ENCODE results near the gene ACP4.
"Not testable (repeated sequence)": the region's sequence is repeated elsewhere in the genome, so short reads cannot be mapped to it uniquely, and the experiment has no call there.

Gene ACP4

DNA sequence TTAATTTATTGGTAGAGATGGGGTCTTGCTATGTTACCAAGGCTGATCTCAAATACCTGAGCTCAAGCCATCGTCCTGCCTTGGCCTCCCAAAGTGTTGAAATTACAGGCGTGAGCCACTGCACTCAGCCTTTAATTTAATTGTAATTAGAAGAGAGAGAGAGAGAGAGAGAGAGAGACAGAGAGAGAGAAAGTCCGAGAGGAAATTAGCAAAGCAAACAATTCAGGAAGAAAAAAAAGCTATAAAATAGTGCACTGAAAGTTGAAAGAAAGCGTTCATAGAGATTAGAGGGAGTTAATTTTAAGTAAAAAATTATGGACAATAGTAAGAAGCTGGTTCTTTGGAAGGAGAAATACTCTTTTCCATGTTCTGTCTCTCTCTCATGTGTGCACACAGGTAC lies 13.0 kb upstream of the ACP4 start:
- DNase-seq = no peak

DNA sequence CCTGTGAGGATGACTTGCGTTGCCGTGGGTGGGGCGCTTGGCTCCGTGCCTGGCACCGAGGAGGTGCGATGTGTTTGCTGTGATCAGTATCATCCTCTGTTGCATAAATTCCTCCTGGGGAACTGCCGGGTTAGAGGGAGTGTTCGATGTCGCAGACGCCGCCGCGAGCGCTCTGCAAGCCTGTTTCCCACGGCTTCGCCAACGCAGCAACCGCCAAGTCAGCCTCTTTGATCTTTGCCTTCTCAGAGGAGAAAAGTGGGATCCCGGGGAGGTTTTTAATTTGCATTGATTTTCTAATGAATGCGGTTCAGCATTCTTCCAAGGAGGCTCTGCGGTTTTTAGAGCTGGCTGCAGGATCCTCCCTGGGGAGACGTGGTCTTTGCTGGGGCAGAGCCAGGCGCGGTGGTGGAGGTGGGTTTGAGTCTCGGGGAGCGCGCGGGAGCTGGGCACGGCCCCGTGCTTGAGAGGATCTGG lies 12.3 kb upstream of the ACP4 start:
- DNase-seq = peak; percentile 39

DNA sequence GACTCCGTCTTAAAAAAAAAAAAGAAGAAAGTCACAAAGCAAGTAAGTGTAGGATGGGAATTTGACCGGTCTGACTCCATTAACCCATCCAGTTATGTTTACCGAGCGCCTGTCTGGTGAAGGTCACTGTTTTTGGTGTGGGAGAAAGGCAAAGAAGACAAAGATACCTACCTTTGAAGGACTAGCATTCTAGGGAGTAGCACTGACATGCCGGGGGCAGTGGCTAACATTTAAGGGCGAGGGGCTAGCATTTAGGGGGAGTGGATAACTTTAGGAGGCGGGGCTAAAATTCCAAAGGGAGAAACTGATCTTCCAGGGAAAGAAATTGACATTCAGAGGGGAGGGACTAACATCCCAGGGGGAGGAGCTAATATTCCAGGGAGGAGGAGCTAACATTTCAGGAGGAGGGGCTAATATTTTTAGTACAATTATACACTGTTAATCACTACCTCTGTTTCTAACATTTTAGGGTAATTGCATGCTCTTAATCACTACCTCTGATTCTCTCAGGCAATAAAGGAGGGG lies 11.2 kb upstream of the ACP4 start:
- DNase-seq = no peak

DNA sequence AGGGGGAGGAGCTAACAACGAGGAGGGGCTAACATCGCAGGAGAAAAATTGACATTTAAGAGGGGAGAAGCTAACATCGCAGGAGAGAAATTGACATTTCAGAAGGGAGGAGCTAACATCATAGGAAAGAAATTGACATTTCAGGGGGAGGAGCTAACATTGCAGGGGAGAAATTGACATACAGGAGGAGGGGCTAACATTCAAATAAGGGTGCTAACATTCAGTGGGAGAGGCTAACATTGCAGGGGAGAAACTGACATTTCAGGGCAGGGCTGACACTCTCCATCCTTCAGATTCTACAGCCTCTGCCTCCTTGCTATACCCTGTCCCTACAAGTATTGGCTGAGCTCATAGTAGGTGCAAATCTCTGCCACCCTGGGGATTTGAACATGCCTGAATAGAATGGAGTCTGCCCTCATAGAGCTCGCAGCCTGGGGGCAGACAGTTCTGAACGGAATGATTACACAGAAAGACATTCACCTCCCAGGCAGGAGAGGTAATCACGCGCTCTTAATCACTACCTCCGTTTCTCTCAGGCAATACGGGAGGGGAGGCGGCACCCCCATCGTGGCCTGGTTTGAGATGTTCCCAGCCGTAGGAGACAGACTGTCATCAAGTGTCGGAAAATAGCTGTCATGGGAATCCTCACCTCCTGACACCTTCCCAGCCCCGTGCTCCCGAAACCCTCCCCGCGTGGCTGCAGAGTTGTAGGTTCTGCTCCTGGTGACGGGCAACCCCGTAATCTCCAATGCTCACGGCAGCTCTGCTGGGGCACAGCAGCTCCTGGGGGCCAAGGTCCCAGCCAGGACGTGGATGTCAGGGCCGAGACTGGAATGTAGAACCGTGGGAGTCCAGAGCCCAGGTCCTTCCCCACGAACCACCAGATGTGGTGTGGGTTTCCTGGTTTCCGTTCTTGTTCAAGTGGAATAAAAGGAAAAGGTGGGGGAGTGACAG lies 10.4 kb upstream of the ACP4 start:
- DNase-seq = no peak

DNA sequence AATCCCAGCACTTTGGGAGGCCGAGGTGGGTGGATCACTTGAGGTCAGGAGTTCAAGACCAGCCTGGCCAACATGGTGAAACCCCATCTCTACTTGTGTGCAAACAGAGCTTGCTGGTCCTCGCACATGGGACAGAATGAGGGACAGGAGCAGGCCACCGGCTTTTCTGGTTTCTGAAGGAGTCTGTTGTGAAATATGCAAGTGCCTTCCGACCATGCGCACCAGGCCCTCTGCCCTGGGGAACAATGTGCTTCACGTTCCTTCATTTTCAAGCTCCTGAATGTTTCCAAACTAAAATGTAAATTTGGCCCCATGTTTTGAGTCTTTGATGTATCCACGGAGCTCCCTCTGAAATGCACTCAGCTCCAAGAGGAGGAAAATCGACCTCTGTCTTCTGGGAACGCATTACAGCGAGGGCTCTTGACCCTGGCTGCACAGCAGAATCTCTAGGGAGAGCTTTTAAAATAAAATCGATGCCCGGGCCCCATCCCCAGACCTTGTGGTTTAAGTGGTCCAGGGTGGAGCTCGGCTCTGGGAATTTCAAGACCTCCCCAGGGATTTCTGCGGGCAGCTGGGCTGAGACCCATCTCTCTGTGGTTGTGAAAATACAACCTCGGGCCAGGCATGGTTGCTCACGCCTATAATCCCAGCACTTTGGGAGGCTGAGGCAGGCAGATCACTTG lies 9.3 kb upstream of the ACP4 start:
- no peak for DNase-seq

DNA sequence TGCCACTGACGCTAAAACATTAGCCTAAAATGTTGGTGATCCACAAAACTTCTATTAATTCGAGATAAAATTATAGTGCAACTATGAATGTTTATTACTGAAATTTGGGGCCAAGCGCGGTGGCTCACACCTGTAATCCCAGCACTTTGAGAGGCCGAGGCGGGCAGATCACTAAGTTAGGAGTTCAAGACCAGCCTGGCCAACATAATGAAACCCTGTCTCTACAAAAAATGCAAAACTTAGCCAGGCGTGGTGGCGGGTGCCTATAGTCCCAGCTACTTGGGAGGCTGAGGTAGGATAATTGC lies 6.4 kb upstream of the ACP4 start:
- DNase-seq = not testable (repeated sequence)

DNA sequence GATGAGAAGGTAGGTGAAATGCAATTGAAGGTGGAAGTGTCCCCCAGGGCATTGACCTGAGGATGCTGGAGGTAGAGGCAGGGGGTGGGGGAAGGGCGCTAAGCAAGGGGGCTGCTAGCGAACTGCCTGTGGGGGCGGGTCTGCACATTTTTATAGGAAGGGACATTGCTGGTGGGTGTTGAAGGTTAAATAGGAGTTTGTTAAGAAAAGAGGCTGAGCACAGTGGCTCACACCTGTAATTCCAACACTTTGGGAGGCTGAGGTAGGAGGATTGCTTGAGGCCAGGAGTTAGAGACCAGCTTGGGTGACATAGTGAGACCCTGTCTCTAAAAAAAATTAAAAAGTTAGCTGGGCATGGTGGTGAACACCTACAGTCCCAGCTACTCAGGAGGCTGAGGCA lies 5.5 kb upstream of the ACP4 start:
- DNase-seq = no peak

DNA sequence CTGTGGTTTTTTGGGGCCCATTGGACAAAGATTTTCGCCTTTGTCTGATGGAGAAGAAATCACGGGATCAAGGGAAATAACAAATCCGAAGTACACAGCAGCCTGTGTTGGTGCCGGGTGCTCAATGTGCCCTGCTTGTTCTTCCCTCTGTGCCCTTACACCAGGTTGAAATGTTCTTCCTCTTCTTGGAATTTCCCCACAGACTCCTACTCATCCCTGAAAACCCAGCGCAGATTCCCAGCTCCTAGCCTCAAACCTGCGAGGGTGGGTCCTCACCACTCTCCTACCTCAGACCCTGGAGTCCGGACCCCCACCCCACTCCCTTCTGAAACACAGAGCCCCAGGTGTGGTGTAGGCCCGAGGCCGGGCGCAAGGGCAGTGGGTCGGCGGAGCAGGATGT lies 4.9 kb upstream of the ACP4 start:
- DNase-seq = no peak

DNA sequence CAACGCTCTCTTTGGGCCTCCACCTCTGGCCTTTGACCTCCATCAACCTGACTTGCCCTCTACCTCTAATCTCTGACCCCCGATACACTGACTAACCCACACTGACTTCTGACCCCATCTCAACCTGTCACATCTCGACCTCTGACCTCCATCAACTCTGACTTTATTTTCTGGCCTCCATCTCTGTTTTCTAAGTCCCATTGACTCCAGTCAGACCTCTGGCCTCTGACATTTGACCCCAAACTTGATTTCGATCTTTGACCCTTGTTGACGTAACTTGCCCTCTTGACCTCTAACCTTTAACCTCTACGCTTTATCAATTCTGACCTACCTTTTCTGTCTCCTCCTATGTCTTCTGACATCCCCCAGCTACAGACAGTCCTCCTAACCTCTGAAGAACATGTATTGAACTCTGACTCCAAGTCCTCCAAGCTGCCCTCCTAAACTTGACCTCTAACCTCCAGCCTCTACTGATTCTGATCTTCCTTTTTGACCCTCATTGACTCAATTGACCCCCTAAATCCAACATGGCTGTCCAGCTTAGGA lies 780 bp downstream of the ACP4 start:
- no peak for DNase-seq

DNA sequence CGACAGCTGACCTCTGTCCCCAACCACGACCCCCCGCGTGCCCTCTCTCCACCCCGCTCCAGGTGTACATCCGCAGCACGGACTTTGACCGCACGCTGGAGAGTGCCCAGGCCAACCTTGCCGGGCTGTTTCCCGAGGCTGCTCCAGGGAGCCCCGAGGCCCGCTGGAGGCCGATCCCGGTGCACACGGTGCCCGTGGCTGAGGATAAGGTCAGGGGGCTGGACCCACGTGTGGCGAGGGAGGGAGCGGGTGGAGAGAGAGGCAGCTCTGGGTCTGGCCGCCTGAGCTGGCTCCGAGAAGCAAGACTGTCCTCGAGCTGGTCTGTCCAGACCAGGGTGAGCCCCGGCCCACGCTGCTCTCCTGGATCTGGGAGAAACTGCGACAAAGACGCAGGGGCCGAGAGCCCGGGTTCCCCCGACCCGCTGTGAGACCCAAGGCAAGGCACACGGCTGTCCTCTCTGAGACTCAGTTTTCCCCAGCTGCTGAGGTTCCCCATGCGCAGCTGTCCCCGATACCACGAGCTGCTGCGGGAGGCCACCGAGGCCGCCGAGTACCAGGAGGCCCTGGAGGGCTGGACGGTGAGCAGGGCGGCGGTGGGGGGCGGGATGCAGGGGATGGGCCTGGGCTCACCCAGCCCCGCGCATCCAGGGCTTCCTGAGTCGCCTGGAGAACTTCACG lies 1.5 kb downstream of the ACP4 start:
- no peak for DNase-seq

DNA sequence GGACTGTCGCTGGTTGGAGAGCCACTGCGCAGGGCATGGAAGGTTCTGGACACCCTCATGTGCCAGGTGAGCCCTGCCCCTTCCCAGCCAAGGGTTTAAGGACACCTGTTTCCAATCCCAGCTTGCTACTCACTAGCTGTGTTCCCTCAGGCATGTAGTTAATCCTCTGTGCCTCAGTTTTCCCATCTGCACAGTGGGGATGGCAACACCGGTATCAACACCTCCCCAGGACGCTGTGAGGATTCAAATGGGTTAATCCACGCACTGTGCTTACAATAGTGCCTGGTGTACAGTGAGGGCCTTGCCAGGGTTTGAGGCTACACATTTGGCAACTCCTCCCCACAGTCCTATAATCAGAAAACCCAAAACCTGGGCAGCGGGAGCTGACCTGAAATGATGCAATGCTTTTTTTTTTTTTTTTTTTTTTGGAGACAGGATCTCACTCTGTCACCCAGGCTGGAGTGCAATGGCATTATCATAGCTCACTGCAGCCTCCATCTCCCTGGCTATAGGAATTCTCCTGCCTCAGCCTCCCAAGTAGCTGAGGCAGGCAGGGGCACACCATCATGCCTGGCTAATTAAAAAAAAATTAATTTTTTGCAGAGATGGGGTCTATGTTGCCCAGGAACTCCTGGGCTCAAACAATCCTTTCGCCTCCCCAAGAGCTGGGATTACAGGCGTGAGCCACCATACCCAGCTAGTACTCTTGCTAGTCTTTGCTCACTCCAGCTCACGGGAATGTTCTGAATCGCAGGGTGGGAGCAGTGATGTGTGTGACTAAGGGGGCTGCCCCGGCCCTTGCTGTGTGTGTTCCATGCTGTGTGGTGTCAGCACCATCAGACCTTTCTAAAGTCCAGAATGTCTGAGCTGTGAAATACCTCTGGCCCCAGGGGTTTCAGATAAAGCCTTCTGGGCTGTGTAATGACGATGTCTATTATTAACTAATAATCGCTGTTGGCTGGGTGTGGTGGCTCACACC lies 2.3 kb downstream of the ACP4 start:
- DNase-seq = no peak

DNA sequence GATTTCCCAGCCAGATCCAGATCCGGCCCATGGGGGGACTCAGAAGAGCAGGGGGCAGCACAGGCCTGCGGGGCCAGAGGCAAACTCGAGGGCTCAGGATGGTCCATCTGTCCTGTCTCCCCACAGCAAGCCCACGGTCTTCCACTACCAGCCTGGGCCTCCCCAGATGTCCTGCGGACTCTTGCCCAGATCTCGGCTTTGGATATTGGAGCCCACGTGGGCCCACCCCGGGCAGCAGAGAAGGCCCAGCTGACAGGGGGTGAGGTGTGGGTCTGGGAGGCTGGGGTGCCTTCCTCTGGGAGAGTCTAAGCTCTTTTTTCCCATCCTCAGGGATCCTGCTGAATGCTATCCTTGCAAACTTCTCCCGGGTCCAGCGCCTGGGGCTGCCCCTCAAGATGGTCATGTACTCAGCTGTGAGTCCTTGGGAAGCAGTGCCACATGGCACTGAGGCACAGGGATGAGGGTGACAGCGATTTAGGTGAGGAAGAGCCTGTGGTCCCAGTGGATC lies 3.4 kb downstream of the ACP4 start:
- no peak for DNase-seq

DNA sequence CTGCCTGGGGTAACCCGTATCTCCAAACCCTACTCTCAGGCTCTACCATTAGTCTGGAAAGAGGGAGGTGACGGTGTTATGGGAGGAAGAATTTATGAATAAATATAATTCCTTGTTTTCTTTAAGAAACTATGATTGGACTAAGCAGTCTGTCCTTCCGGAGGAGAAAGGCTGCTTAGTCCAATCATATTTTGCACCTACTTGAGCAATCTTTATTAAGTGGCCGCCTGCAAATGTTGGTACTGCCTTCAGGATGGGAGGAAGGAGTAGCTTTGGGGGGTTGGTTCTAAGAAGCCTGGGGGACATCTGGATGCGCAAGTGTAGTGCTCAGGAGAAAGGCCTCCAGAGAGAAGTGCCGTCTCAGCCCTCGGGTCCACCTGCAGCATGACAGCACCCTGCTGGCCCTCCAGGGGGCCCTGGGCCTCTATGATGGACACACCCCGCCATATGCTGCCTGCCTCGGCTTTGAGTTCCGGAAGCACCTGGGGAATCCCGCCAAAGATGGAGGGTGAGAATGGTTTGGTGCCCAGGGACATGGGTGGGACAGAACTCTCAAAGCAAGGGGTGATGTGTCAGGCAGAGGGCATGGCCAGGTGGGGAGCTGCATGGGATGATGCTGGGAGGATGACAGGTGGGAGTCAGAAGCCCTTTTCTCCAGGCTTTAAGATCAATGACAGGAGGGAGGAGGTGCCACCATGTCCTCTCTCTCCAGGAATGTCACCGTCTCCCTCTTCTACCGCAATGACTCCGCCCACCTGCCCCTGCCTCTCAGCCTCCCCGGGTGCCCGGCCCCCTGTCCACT lies 4.1 kb downstream of the ACP4 start:
- DNase-seq = peak; percentile 33

DNA sequence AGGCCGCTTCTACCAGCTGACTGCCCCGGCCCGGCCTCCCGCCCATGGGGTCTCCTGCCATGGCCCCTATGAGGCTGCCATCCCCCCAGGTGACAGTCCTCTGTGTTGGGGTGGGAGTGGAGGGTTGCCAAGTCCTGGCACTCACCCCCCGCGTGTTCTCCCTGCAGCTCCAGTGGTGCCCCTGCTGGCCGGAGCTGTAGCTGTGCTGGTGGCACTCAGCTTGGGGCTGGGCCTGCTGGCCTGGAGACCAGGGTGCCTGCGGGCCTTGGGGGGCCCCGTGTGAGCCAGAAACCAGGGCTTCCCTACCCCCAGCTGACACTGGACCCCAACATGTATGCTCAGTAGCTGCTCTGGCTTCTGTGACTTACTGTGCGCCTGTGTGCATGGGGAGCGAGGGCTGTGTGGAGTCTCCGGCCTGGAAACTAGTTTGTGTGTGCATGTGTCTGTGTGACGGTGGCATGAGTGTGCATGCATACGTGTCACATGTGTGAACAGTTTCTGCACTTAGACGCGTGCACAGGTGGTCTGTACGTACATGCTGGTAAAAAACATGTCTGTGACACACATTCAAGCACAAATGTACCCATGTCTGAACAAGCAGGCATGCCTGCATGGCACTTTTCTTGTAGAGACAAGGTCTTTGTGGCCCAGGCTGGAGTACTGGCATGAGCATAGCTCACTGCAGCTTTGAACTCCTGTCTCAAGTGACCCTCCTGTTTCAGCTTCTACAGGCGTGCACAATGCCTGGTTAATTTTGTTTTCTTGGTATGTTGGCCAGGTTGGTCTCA lies 4.9 kb downstream of the ACP4 start:
- no peak for DNase-seq

DNA sequence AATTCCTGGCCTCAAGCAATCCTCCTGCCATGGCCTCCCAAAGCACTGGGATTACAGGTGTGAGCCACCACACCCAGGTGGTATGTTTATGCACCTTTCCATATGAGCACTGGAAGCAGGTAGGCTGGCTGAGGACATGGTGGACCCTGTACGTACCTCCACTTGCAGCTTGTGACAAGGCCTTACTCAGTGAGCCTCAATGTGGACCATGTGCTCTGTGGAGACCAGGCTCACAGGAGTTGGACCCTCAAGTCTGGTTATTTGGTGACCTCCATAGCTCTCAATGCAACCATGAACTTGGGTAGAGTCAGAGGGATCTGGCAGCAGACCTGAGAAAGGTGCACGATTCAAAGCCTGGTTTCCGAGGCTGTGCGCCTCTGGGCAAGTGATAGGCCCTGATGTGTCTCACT lies 5.5 kb downstream of the ACP4 start:
- no peak for DNase-seq

DNA sequence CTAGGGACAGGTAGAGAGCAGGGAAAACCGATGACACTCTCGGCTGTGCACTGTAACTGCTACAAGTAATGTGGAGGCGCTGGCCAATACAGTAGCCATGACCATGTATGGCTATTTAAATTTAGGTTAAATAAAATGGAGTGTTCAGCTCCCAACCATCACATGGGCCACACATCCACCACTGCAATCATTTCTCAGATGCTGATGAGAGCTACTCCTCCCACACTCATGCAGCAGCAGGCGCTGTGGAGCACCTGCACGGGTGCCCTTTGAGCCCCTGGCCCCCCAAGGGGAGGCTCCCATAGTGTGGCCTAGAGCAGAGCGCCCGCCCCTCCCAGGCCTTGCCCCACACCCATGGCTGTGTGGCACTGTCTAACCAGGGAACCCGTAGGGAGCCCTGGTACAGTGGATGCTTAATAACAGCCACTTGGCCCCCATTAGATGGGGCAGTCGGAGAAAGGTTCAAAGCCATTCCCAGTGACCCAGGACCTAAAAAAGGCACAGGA lies 6.0 kb downstream of the ACP4 start:
- no peak for DNase-seq

DNA sequence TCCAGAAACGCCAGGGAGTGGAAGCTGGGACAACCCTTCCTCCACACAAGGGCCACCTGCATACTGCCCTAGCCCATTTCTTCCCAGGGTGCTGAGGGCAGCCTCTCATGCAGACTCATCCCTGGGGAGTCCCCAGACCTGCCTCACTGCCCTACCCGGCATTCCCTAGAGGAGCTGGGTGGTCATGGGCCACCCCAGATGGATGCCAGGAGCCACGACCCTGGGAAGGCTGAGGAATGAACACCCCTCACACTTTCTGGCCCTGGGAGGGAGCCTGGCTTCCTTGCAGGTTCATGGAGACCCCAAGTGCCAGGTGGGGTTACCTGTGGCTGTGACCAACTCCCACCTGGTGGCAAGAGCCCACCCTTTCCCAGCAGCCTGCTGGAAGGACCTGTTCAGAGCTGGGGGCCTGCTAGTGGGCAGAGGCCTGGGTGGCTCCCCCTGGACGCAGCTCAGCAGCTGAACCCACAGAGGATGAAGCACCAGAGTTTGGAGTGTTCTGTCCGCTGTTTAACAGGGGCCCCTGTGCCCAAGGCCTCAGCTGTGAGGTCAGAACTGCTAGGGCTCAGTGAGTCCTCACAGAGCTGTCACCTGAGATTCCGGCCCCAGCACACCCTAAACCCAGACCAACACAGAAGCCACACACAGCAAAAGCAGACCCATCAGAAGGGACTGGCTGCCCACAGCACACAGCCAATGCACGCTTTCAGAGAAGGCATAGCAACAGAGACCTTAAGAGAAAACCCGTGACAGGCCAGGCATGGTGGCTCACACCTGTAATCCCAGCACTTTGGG lies 6.6 kb downstream of the ACP4 start:
- DNase-seq = no peak

DNA sequence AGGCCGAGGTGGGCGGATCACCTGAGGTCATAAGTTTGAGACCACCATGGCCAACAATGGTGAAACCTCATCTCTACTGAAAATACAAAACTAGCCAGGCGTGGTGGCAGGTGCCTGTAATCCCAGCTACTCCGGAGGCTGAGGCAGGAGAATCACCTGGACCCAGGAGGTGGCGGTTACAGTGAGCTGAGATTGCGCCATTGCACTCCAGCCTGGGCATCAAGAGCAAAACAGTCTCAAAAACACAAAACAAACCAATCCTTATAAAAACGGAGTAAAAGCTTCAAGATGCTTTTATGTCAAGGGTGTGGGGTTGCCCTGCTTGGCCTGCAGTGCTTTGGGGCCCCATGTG lies 7.2 kb downstream of the ACP4 start:
- no peak for DNase-seq

All from fibroblast of skin of right quadriceps (primary cell).